ENCODE data around the gene PCCA. TPM values are rescaled to one million over a fixed set of nuclear protein-coding genes. Genes with fewer than 3 reads are reported as not detected.

PCCA gene
- total and polyA plus RNA-seq, 4 donors: 8.3 to 71.8 (median 22.8) TPM

DNA sequence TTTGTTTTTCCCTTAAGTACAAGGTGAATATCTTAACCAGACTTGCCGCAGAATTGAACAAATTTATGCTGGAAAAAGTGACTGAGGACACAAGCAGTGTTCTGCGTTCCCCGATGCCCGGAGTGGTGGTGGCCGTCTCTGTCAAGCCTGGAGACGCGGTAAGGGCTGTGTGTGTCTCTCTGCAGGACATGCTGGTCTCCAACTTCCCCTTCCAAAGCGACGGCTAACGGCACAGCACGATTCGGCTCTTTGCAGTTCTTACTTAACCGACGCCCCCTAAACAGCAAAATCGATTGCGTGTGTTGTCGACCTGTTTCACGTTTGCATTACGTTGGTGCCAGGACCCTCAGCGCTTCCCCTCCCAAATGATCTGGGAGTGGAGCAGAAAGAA is 426.5 kb downstream of the PCCA start:
- no peak for DNase-seq
- H3K9ac ChIP-seq (ENCODE audit: insufficient read depth in 1 of 2, low read length in 2 of 2): no peak overlapping the region
- no peak overlapping the region for H3K27ac ChIP-seq (ENCODE audit: low read depth in 1 of 2, low read length in 1 of 2)
- 60 to 71% methylated on average over 20 of the region's 20 CpGs for WGBS, 2 donors
- no peak for ATAC-seq (ENCODE audit: insufficient read depth, low FRiP score)
- TF ChIP-seq, protein P1, sequence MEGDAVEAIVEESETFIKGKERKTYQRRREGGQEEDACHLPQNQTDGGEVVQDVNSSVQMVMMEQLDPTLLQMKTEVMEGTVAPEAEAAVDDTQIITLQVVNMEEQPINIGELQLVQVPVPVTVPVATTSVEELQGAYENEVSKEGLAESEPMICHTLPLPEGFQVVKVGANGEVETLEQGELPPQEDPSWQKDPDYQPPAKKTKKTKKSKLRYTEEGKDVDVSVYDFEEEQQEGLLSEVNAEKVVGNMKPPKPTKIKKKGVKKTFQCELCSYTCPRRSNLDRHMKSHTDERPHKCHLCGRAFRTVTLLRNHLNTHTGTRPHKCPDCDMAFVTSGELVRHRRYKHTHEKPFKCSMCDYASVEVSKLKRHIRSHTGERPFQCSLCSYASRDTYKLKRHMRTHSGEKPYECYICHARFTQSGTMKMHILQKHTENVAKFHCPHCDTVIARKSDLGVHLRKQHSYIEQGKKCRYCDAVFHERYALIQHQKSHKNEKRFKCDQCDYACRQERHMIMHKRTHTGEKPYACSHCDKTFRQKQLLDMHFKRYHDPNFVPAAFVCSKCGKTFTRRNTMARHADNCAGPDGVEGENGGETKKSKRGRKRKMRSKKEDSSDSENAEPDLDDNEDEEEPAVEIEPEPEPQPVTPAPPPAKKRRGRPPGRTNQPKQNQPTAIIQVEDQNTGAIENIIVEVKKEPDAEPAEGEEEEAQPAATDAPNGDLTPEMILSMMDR (IDR thresholded peaks at IDR 0.05; ENCODE audit: control extremely low read depth, extremely low read depth): no peak
- no peaks in the 10 kb centered on the region for H3K36me3 ChIP-seq (ENCODE audit: control insufficient read depth in 4 of 4, insufficient read depth in 4 of 4, low read length in 4 of 4)
- no peaks in the 10 kb centered on the region for H3K27me3 ChIP-seq (ENCODE audit: control insufficient read depth in 3 of 3, insufficient read depth in 3 of 3, low read length in 2 of 3)
- H3K4me3 ChIP-seq: no peak overlapping the region
- H3K4me1 ChIP-seq (ENCODE audit: control insufficient read depth in 5 of 5, insufficient read depth in 5 of 5, low read length in 5 of 5): peaks cover 0 to 41% (median 4%) of the 10 kb centered on the region in 5 donors
- no peaks in the 10 kb centered on the region for H3K9me3 ChIP-seq (ENCODE audit: control insufficient read depth in 4 of 4, insufficient read depth in 3 of 4, low read length in 3 of 4)

DNA sequence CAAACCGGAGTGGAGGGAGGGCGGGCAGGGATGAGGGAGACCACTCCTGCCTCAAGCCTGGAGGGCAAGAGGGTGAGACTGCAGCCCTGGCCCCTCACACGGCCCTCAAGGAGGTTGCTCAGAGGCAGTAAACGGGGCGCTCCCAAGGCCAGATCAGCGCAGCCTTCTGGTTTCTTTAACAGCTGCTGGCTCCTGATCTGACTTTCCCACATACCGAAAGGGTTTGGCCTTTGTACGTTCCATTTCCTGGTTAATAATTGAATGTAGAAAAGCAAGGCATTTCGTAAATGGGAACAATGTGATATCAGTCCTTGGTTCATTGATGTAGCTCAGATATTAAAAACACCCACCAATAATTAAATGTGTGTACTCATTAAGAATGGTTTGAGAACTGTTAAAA is 428.2 kb downstream of the PCCA start:
- ATAC-seq (ENCODE audit: insufficient read depth, low FRiP score) (no peak), DNase-seq (peak in 1 of 3 donors; percentile 41)
- no peaks in the 10 kb centered on the region for H3K9me3 ChIP-seq (ENCODE audit: control insufficient read depth in 4 of 4, insufficient read depth in 3 of 4, low read length in 3 of 4)
- no peaks in the 10 kb centered on the region for H3K27me3 ChIP-seq (ENCODE audit: control insufficient read depth in 3 of 3, insufficient read depth in 3 of 3, low read length in 2 of 3)
- no peak overlapping the region for H3K4me3 ChIP-seq
- peaks cover 0 to 37% (median 4%) of the 10 kb centered on the region in 5 donors for H3K4me1 ChIP-seq (ENCODE audit: control insufficient read depth in 5 of 5, insufficient read depth in 5 of 5, low read length in 5 of 5)
- H3K27ac ChIP-seq (ENCODE audit: low read depth in 1 of 2, low read length in 1 of 2): no peak overlapping the region
- H3K9ac ChIP-seq (ENCODE audit: insufficient read depth in 1 of 2, low read length in 2 of 2): no peak overlapping the region
- TF ChIP-seq, protein P1 (IDR thresholded peaks at IDR 0.05; ENCODE audit: control extremely low read depth, extremely low read depth): no peak
- no peaks in the 10 kb centered on the region for H3K36me3 ChIP-seq (ENCODE audit: control insufficient read depth in 4 of 4, insufficient read depth in 4 of 4, low read length in 4 of 4)
- WGBS, 2 donors: 80 to 88% methylated on average over 9 of the region's 9 CpGs

DNA sequence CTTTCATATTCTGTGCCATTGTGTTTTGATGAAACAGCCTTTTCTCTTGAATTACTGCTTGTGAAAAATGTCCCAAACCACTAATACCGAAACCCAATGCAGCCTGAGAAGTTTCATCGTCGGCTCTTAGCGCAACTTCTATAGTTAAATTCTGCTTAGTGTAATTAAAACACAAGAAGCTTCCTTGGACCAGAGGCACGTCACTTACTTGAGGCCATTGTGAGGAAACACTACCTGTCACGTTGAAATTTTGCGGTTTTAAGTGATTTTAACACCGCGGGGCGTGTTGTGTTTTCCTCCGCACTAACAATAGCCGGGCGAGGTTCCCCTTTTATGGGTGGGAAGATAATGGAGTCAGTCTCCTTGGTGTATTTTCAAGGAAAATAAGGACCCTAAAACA is 428.8 kb downstream of the PCCA start:
- Histone ChIP-seq H3K27ac (ENCODE audit: low read depth in 1 of 2, low read length in 1 of 2) (no peak overlapping the region), H3K36me3 (ENCODE audit: control insufficient read depth in 4 of 4, insufficient read depth in 4 of 4, low read length in 4 of 4) (no peaks in the 10 kb centered on the region), H3K27me3 (ENCODE audit: control insufficient read depth in 3 of 3, insufficient read depth in 3 of 3, low read length in 2 of 3) (no peaks in the 10 kb centered on the region), H3K4me1 (ENCODE audit: control insufficient read depth in 5 of 5, insufficient read depth in 5 of 5, low read length in 5 of 5) (peaks cover 0 to 41% (median 4%) of the 10 kb centered on the region in 5 donors), H3K4me3 (no peak overlapping the region), H3K9ac (ENCODE audit: insufficient read depth in 1 of 2, low read length in 2 of 2) (no peak overlapping the region), H3K9me3 (ENCODE audit: control insufficient read depth in 4 of 4, insufficient read depth in 3 of 4, low read length in 3 of 4) (no peaks in the 10 kb centered on the region)
- no peak for ATAC-seq (ENCODE audit: insufficient read depth, low FRiP score)
- TF ChIP-seq, protein P1 (IDR thresholded peaks at IDR 0.05; ENCODE audit: control extremely low read depth, extremely low read depth): no peak
- WGBS, 2 donors: 39 to 72% methylated on average over 13 of the region's 13 CpGs
- no peak for DNase-seq

Data from lung (tissue), 12 donors.